DMS53 treated with DMSO at 0.1 percent for 48 hours (cell line): Measurements from ENCODE around the gene NXPH2.

Experiments used
- DNase-seq: peaks from one replicate; lab custom pipeline; 2025; ENCODE audit not compliant: unreplicated experiment; lab: John Stamatoyannopoulos, UW

NXPH2 gene

DNA sequence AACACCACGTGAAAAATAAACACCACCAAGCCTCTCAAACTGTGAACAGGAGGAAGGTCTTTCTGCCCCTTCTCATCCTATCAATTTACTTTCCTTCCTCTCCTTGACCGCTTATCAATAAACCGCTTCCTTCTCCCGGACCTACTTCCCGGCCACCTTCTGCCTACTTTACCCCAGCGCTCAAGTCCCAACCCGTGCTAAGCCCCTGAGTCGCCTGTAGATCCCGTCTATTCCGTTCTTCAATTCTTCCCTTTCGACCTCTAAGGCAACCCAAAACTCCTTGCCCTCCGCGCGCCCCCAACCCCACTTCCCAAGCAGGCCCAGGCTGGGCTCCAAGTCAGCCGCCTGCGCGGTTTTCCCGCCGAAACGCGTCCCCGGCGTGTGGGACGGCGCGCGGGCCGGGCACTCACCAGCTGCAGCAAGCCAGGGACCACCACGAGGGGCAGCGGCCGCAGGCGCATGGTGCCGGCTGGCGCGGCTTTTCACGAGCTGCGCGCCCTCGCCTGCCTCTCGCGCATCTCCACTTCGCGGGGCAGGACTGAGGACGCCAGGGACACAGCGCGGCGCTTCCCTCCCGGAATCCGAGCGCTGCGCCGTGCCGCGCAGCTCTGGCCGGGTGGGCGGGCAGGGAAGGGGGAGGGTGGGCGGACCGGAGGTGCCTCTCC, at the start of gene NXPH2:
TSS of gene NXPH2 (minus strand) at position 610 of the 665 bp plus-strand sequence. CDS start at position 461, 149 bp downstream.
- DNase-seq: no peak

DNA sequence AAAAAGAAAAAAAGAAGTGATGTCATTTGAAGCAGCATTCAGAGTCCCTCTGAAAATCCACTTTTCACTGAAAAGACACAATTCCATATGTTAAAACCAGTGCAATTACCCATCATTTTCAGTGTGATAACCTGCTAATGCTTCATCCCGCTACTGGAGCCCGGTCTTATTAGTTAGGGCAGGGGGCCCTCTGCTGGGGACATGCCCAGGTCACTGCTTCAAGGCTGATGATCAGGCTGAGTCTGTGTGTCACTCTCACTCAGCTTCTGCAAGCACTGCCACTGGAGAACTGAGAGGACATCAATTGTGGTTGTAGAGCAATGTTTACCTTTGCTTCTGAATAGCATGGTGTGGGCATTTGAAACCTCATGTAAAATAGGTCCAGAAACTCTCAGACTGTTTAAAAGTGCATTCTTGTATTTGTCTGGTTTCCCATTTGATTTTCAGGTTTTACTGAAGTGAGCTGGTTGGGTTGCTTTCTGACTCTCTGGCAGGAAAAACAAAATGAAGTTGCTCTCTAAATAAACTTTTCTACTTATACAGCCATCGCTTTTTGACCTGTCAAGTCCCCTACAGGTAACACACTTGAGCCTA, 49.2 kb upstream of the NXPH2 start:
- DNase-seq: peak; percentile 1

DNA sequence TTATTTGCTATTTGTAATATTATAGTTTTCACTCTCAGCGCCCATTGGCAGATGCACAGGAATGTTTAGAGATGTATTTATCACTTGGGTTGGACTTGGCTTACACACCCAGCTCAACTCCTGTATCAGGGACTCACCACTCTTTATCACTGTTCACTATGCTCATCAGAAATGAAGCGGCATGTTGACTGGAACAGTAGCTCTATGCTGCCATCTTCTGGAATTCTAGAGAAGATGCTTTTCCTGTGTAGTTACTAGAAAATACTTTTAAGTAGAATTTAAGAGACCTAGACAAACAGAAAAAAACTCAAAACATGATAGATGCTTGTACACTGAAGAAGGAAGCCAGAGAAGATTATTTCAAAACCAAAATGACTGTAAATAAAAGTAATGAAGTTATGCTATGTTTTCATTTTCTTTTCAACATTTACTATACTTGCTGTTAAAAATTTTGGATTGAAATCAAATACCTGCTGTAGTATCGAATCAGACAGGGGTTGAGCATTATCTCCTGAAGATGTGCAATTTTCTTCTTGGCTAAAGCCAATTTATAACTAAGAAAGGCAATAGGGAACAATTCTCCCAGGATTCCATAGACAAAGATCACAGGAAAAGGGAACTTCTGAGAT, 47.4 kb upstream of the NXPH2 start:
- DNase-seq: peak; percentile 21

DNA sequence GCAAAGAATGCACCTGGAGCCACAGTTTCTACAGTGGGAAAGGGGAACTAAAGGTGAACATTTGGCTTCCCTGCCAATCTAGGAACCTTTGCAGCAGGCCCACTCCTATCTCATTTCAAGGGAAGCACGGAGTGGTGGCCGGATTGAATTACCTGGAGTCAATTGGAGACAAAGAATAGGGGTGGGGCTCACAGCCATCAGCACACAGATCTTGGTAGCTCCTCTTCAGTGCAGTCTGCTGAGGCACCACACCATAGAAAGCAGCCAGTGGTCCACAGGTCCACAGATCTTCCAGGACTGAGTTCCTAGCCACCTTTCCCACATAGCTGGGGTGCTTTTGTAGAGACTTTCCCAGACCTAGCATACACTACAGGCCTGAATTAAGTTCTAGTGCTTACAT, 43.5 kb upstream of the NXPH2 start:
- DNase-seq: no peak

DNA sequence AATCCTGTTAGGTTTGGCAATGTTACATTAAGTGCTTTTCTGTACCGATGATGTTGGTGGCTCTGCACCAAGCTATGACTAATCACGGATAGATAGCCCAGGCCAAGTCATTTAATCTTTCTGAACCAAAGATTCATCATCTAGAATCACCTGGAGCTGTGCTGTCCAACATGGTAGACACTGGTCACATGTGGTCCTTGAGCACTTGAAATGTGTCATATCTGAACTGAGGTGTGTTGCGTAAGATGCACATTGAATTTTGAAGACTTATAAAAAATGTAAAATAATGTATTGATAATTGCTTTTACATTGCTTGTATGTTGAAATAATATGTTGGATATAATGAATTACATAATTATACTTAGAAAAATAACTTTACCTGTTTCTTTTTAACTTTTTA, 39.8 kb upstream of the NXPH2 start:
- no peak for DNase-seq

DNA sequence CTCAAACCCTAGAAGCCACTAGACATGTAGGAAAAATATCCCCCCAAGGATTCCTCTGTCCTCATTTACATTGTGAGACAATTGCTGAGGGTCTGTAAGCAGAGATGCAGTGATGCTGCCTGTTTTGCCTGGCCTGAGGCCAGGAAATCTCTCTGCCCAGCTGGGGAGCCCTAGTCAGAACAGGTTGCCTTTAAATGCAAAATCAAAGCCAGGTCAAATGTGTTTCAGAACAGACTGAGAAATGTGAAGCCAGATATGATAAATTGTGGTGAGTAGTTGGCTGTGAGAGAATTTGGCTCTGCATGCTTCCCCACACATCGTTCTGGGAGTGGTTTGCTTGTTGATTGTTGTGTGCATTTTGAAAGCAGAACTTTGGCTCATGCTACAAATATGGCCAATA, 38.4 kb upstream of the NXPH2 start:
- DNase-seq: no peak

DNA sequence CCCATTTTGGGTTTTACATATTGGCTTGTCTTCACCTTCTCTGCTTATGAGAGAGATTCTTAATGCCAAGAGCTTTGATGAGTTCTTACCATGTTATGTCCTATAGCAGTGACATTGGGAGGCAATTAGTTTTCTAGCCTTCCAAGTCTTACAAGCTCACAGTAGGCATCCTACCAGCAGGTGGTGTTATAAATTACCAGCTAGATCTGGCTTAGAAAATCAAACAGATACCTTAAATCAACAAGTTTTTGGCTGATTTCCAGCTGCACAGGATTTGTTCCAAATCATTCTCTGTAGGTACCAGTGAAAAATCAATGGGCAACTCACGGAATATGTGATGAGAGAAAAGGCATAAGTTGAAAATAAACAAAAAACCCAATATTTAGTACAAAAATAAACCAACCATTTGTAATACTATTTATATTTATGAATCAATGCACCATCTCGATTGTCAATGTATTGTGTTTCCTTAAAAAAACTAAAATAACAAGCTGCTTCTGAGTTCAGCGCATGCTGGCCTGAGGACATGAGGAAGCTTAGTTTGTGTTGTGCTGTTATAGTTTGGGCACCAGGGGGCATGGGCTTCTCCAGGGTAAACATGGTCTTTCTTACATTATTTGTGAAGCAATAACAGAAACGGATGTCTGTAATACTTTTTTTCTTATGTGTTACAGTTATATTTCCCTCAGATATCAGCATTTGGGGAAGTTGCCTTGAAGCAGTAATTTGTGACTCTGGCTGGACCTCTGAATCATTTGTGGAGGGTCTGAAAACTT, 34.1 kb upstream of the NXPH2 start:
- peak; percentile 0 for DNase-seq

DNA sequence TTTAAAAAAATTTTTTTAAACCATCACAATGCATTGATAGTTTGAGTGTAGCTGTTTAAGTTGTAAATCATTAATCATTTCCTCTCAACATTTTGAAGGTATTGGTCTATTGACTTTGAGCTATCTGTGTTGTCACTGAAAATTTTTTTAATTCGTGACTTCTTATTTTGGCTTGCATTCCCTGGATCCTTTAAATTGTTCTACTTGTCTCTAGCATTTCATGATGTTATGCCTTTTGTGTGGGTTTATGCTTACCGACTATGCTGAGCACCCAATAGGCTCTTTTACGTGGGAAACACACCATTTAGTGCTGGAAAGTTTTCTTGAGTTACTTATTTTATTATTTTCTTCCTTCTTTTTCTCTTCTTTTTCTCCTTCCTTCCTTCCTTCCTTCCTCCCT, 31.2 kb upstream of the NXPH2 start:
- DNase-seq: no peak

DNA sequence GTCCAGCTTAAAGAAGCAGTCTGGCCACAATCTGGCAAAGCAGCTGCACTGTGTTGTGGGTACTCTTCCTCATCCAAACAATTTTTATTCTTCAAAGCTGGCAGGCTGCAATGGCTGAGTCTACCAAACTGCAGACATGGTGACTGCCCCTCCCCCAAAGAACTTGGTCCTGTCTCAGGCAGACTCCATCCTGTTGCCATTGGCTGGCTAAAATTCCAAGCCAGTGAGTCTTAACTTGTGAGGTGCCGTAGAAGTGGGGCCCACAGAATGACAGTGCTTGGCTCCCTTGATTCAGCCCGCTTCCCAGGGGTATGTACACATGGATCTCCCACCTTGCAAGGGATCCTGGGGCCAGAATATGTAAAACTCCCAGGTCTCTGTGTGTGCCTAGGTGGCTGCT, 14.5 kb upstream of the NXPH2 start:
- no peak for DNase-seq

DNA sequence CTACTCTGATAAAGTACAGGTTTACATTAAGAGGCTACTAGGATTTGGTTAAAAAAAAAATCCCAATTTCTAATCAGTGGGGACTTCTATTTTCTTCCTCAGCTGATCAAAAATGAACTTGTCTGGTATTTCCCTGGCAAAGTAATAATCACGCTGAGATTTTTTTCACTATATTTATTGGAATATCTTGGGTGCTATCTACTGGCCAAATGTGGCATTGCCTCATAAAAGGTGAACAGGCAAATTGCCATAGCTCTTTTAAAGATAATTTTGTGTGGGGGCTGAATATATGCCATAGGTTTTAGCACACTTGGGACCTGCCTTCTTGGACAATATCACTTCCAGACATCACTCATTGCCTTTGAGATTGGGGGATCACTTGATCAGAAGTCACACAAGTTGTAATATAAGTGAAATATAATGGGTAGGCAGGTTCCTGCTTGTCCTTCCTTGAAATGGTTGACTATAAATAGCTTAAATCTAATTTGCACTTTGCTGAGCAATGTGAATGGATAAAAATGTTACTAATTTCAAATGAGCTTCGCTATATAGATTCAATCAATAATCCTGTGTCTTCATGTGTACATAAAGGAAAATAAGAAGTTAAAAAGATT, 7.0 kb upstream of the NXPH2 start:
- DNase-seq: peak; percentile 14

DNA sequence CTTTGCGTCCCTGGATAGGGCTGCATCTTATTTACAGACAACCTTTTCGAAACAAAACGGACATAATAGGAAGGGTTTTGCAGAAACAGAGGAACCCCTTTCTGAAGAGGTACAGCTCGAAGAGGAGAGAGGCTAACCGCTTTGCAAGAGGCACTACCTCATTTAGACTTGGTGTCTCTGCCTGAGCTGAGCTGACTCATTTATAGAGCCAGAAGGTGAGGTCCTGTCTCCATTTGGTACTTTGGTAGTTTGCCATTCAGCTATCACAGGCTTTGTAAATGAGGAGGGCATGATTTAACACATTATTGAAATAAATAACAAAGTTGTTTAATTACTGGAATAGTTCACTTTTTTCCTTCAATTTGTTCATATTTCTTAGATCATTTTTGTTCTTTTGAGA, 2.2 kb upstream of the NXPH2 start:
- DNase-seq: no peak

DNA sequence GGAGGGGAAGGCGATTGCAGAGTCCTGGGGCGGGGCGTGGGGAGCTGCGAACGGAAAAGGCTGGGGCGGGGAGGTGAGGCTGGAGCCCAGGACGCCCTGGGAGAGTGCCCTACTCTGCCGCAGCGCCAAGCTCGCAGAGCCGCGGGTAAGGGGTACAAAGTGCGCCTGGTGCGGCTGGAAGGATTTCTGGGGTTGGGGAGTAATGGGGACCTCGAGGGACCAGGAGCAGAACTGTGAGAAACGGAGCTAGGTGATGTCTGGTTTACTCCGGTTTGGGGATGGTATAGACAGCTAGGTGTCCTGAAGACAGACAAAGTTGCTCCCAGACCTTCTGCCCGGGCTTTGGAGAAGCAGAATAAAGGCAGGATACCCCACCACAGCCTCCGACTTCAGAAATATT, 718 bp upstream of the NXPH2 start:
- DNase-seq: no peak

DNA sequence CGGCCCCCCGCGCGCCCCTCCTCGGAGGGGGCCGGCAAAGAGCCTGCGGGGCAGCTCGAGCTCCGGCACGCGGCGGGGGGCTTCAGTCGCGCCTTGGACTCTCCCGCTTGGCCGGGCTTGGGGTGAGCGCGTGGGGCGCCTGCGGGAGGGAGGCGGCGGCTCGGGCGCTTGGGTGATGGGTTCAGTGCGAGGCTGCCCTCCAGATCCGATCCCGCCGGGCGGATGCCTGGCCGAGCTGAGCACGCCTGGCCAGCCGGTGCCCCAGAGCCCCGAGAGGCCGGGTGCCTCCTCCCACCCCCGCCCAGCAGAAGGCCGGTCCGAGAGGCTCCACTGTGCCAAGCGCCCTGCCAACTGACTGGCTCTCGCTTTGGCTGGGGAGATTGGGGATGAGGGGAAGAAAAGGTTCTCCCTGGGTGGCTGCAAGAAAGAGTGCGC, 273 bp upstream of the NXPH2 start:
- DNase-seq: no peak

DNA sequence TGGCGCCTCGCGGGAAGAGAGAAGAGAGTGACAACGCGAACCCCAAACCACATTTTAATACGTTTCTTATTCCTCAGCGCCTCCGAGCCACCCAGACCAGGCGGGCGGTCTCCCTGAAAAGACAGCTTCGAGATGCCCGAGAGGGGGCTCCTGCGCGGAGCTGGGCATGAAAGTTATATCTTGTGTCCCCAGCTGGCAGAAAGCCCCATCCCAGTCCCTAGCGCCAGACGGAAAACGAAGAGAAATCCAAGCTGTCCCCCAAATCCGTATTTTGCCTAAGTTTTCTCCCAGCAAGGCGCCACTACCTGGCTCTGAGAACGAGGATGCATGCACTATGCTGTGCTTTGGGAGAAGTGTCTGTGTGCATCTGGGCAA, 797 bp downstream of the NXPH2 start:
- no peak for DNase-seq

DNA sequence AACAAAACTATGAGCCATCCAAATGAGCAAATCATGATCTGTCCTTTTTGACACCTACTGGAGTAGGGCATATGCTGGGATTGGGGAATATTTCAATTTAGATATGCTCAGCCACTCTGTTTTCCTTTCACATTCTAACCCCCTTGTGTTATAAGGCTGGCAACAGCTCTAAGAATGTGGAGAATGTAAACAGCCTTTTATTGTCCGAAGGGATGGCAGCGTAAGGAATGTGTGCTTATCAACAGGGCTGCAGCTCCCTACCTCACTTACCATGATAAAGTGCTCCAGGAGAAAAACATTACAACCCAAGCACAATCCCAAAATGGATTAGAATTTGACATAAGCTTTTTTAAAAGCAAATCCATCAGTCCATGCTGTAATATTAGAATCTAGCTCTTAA, 2.2 kb downstream of the NXPH2 start:
- DNase-seq: no peak

DNA sequence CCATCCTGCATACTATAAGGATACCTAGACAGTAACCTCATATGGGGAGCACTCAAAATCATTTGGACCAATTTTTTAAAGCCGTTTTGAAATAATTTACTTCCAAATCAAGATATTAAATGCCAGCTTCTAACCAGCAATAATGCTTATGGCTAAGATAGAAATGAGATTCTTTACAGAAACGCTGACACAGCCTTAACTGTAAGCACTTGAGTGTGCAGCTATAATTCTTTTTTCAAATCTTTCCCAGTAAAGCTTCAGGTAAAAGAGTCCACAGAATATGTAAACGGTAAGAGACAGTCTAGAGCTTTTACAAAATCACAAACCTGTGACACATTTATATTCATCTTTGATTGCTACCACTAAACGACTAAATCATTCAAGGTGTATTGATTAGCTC, 4.5 kb downstream of the NXPH2 start:
- DNase-seq: no peak

DNA sequence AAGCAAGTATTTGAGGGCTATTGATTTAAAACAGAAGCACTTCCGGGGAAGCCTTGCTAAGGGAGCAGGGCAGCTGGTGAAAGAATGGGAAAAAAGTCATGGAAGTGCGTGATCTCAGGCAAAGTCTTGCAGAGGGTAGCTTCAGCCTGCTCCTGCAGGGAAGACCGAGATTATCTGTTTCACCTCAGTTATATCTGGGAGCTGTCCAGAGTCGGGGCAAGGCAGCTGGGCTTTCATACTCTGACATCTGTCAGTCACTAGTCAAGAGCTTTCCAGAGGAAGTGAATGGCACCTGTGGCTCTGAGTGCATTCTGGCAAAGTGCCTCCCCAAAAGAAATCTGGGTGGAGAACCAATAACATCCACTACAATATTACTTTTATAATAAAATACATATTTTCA, 8.7 kb downstream of the NXPH2 start:
- peak; percentile 1 for DNase-seq

DNA sequence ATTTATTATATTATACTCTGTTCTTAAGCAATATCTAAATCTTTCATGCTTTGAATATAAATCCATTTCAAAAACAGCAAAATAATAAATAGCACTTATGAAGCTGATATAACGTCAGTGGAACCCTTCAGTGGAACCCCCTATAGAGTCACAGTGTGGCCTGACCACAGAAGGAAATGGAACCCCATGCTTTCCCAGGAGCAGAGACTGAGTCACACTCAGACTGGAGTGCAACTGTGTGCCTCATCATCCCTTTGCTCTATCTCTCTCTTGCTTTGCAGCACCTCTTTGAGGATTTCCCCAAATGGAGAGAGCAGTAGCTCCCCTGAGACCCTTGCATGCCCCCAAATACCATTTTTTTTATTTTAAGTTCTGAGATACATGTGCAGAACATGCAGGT, 13.1 kb downstream of the NXPH2 start:
- DNase-seq: no peak

DNA sequence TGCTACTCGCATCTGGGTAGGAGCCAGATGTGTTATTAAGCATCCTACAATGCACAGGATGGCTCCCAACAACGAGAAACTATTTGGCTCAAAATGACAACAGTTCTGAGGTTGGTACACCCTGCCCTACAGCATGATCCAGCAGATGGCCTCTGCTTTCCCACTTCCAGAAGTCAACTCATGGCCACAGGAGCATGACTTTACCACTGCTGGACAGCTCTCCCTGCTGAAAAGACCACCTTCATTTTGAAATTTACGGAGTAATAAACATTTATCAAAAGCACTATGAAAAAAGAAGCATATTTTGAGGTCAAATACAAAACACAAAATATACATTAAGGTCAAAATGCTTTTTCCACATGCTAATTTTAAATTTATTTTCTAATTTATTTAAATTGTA, 13.7 kb downstream of the NXPH2 start:
- DNase-seq: no peak

DNA sequence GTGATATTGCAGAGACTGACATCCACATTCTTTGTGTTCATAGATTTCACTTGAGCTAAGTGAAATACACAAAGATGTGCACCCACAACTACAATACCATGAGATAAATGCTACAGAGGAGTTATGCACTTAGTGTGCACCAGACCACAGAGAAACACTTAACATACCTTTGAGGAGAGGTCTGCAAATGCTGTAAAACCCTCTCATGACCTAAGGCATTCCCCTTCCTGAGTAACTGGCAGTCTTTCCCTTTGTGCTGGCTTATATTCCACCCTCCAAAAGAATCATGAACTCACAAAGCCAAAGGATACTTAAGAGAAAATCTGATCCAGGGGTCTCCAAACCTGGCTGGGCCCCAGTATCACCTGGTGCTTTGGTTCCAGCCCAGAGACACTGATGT, 16.2 kb downstream of the NXPH2 start:
- DNase-seq: no peak

DNA sequence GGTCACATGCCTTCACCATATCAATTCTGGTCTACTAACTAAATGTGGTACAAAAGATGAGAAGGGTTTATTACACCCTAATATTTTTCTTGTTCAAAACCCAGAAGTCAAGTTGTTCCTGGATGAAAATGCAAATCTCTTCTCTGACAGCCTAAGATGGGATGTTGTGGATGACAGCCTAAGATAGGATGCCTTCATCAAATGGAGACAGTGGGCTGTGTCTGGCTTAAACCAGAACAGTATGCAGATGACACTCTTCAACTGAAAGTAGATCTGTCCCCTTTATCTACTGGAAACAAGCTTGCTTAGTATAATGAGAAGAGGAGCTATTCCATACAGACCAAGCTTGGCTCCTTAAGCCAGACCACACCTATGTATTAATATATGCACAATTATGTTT, 17.7 kb downstream of the NXPH2 start:
- DNase-seq: no peak

DNA sequence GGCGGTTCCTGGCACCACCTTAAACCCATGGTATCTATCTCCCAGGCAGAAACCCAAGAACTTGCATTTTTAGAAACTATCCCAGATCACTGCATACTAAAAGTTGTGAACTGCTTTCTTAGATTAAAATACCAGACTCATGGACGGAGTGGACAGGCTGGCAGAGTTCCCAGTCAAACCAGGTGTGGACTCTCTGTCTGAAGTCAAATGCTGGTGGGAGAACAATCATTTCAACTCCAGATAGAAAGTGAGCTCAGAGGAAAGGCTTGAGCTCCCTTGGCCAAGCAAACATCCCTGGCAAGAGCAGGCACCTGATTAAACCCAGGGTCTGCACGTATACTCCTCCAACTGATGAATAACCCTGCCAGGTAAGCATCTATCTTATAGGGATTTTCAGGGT, 19.5 kb downstream of the NXPH2 start:
- no peak for DNase-seq
